Endodermal cell (in vitro differentiated cells): ENCODE results near the gene PRUNE2. TPM values are rescaled to one million over a fixed set of nuclear protein-coding genes. Genes with fewer than 3 reads are reported as not detected.

ENCODE experiments used
- DNase-seq: peaks from one replicate; pipeline ENCODE4 v3.0.0-alpha.2; 2017
- H3K27ac ChIP-seq: 2 replicates; pipeline ENCODE4 v1.5.1; 2013; ENCODE audit warnings: mild to moderate bottlenecking, low read depth, low read length, moderate library complexity
- H3K27me3 ChIP-seq: 2 replicates; pipeline ENCODE4 v1.6.1; 2013; ENCODE audit warnings: mild to moderate bottlenecking, low read length, moderate library complexity; ENCODE audit not compliant: insufficient read depth, control insufficient read depth, poor library complexity, severe bottlenecking
- H3K36me3 ChIP-seq: 2 replicates; pipeline ENCODE4 v1.7.0; 2013; ENCODE audit warnings: mild to moderate bottlenecking, low read length, moderate library complexity; ENCODE audit not compliant: control insufficient read depth, insufficient read depth
- H3K4me1 ChIP-seq: one replicate; pipeline ENCODE4 v1.7.0; 2013; ENCODE audit warnings: low read length; ENCODE audit not compliant: control insufficient read depth, insufficient read depth
- H3K4me3 ChIP-seq: 2 replicates; pipeline ENCODE4 v1.5.1; 2013; ENCODE audit warnings: mild to moderate bottlenecking, low read length, moderate library complexity
- H3K9ac ChIP-seq: 2 replicates; pipeline ENCODE4 v1.6.1; 2013; ENCODE audit warnings: mild to moderate bottlenecking, low read length, moderate library complexity; ENCODE audit not compliant: poor library complexity, severe bottlenecking; ENCODE audit errors: extremely low read depth
- H3K9me3 ChIP-seq: 2 replicates; pipeline ENCODE4 v1.6.1; 2013; ENCODE audit warnings: mild to moderate bottlenecking, low read length, moderate library complexity; ENCODE audit not compliant: control insufficient read depth
- H3K27ac Mint-ChIP-seq: 2 replicates; pipeline ENCODE4 v1.8.0; 2020; ENCODE audit warnings: mixed read lengths
- H3K27me3 Mint-ChIP-seq: 2 replicates; pipeline ENCODE4 v1.8.0; 2021; ENCODE audit warnings: mild to moderate bottlenecking, mixed read lengths; ENCODE audit not compliant: insufficient read depth
- H3K36me3 Mint-ChIP-seq: 2 replicates; pipeline ENCODE4 v1.8.0; 2020; ENCODE audit warnings: low read depth, mixed read lengths
- H3K4me1 Mint-ChIP-seq: 2 replicates; pipeline ENCODE4 v1.8.0; 2020; ENCODE audit warnings: mixed read lengths
- H3K4me3 Mint-ChIP-seq: 2 replicates; pipeline ENCODE4 v1.8.0; 2020; ENCODE audit warnings: mild to moderate bottlenecking, moderate library complexity, mixed read lengths
- H3K9me3 Mint-ChIP-seq: 2 replicates; pipeline ENCODE4 v1.8.0; 2020; ENCODE audit warnings: mild to moderate bottlenecking, mixed read lengths
- CTCF ChIP-seq: fragments of 200-600 bp; sonication (generic); conservative IDR thresholded peaks from 2 replicates; pipeline ENCODE4 v1.5.0; 2021; ENCODE audit warnings: antibody characterized with exemption, mild to moderate bottlenecking
- WGBS, 2 experiments: methylation state at CpG; one replicate each; pipeline versions ENCODE4 v1.1.5 to v1.1.7; 2013; ENCODE audit warnings: missing lambda C conversion rate in 2 of 2, mixed read lengths in 1 of 2; ENCODE audit not compliant: insufficient coverage in 1 of 2, insufficient read length in 1 of 2; 5-methylcytosine and 5-hydroxymethylcytosine counted together
- total RNA-seq, 2 donors: library from RNA; stranded (reverse); fragmentation: NEBNext Ultra II Directional in 1 of 2; extraction: Animal tissue kit (Norgen Biotek cat#: 25700) in 1 of 2; gene quantifications; 2 replicates in 1 of 2; 3 replicates in 1 of 2; pipeline ENCODE4 v1.2.1, GENCODE V29; 2021

The PRUNE2 gene
- total RNA-seq, 2 donors from 2014 or later, result 4.1 to 6.8 TPM

DNA sequence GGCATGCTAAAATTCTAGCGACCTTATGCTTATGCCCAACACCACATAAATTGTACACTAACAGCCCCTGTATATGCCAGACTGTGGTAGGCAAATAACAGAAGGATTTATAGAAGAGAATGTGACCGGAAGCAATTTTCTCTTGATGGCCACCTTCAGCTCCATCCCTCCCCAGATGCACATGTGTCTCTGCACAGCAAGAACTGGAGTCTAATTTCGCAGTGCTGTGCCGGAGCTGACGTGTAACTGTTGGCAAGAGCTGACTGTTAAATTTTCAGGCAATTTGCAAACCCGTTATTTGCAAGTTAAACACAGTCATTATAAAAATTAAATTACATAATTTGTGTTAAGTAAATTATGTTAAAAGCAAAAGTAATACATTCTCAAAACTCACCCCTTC is 93.3 kb downstream of the PRUNE2 start:
- 92 to 100% methylated on average over 3 to 5 of the region's 6 CpGs for WGBS, 2 experiments
- TF ChIP-seq CTCF, result no peak
- DNase-seq, result no peak
- no peaks in the 10 kb centered on the region for H3K4me1 ChIP-seq
- no peak overlapping the region for H3K27ac Mint-ChIP-seq
- no peak overlapping the region for H3K27ac ChIP-seq
- H3K9ac ChIP-seq, result no peak overlapping the region
- H3K36me3 ChIP-seq, result no peaks in the 10 kb centered on the region
- H3K36me3 Mint-ChIP-seq, result no peaks in the 10 kb centered on the region
- peaks cover 3% of the 10 kb centered on the region for H3K4me1 Mint-ChIP-seq
- H3K9me3 ChIP-seq, result no peaks in the 10 kb centered on the region
- peaks cover 5% of the 10 kb centered on the region for H3K27me3 Mint-ChIP-seq
- H3K9me3 Mint-ChIP-seq, result no peaks in the 10 kb centered on the region
- no peak overlapping the region for H3K4me3 ChIP-seq
- no peak overlapping the region for H3K4me3 Mint-ChIP-seq
- H3K27me3 ChIP-seq, result no peaks in the 10 kb centered on the region

DNA sequence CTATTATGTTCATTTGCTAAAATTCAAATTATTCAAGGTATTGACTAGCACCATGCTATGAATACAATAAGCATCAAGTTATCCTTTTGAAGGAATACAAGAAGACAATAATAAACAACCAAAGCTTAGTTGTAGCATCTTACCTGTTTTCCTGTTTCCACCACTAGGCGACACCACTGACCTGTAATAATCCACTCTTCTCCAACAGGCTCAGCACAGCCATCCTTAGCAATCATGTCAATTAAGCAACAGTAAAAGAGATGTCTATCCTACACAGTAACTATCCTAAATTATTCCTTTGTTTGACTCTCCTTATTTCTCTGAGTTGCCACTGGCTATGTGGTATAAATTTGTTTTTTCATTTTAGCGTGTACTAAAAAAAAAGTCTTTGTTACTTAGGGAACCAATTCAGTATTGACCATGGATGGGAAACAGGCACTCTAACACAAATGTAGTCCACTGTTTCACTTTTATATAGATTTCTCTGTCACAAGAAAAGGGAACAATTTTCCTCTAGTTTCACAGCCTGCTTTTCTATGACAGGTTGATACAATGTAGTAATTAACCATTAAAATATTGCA is 95.4 kb downstream of the PRUNE2 start:
- H3K4me1 ChIP-seq, result no peaks in the 10 kb centered on the region
- H3K4me3 Mint-ChIP-seq, result no peak overlapping the region
- no peaks in the 10 kb centered on the region for H3K4me1 Mint-ChIP-seq
- H3K27ac ChIP-seq, result no peak overlapping the region
- H3K27me3 Mint-ChIP-seq, result peaks cover 5% of the 10 kb centered on the region
- H3K9me3 ChIP-seq, result no peaks in the 10 kb centered on the region
- peak; percentile 83 for DNase-seq
- H3K36me3 ChIP-seq, result no peaks in the 10 kb centered on the region
- no peak overlapping the region for H3K4me3 ChIP-seq
- H3K27me3 ChIP-seq, result no peaks in the 10 kb centered on the region
- peak; percentile 95 for TF ChIP-seq CTCF
- no peaks in the 10 kb centered on the region for H3K9me3 Mint-ChIP-seq
- H3K27ac Mint-ChIP-seq, result no peak overlapping the region
- H3K36me3 Mint-ChIP-seq, result no peaks in the 10 kb centered on the region
- WGBS, 2 experiments, result 0 to 25% methylated on average over 1 to 2 of the region's 2 CpGs
- no peak overlapping the region for H3K9ac ChIP-seq

DNA sequence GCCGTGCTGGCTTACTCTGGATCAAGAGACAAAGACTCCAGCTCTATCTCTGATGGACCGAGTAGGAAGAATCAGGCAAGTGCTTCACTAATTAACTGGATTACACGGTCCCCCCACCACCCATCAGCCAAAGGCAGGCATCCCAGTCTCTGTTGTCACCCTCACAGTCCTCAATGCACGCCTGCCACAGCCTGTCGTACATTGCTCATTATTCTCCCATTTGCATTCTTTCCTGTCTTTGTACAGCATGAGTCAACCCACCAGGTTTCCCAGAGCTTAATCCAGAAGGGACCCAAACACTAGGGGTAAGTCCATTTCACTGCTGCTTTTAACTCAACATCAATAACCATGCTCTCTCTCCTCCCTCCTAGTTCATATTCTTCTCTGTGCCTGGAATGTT is 97.3 kb downstream of the PRUNE2 start:
- Mint-ChIP-seq H3K4me1 (peaks cover 8% of the 10 kb centered on the region), H3K9me3 (no peaks in the 10 kb centered on the region), H3K27ac (no peak overlapping the region), H3K27me3 (peaks cover 3% of the 10 kb centered on the region), H3K36me3 (no peaks in the 10 kb centered on the region), H3K4me3 (no peak overlapping the region)
- Histone ChIP-seq H3K9ac (no peak overlapping the region), H3K9me3 (no peaks in the 10 kb centered on the region), H3K27ac (no peak overlapping the region), H3K27me3 (no peaks in the 10 kb centered on the region), H3K4me3 (no peak overlapping the region), H3K4me1 (peaks cover 9% of the 10 kb centered on the region), H3K36me3 (no peaks in the 10 kb centered on the region)
- TF ChIP-seq CTCF, result no peak
- DNase-seq, result no peak
- WGBS, 2 experiments, result 84 to 88% methylated on average over 4 to 5 of the region's 5 CpGs
